Peyer's patch (tissue), 4 donors: ENCODE measurements around the gene RNU1-2.
"Not testable (repeated sequence)": the region's sequence is repeated elsewhere in the genome, so short reads cannot be mapped to it uniquely, and the experiment has no call there.

ENCODE experiments used
- POLR2A ChIP-seq, 2 donors: fragments of 450-650 bp; IDR thresholded peaks; one replicate each; pipeline ENCODE4 v1.5.1; 2017; ENCODE audit warnings: antibody characterized with exemption in 2 of 2, mild to moderate bottlenecking in 2 of 2, moderate library complexity in 2 of 2
- TF ChIP-seq, protein P1 (sequence below), 6 experiments: fragments of 450-650 bp in 4 of 6; fragments of 200-600 bp in 2 of 6; sonication (generic) in 1 of 6; IDR thresholded peaks; one replicate each; pipeline ENCODE4 v1.5.1; 2017 to 2019; ENCODE audit warnings: antibody characterized with exemption in 6 of 6, mild to moderate bottlenecking in 3 of 6, moderate library complexity in 1 of 6

- TF ChIP-seq, protein P1, sequence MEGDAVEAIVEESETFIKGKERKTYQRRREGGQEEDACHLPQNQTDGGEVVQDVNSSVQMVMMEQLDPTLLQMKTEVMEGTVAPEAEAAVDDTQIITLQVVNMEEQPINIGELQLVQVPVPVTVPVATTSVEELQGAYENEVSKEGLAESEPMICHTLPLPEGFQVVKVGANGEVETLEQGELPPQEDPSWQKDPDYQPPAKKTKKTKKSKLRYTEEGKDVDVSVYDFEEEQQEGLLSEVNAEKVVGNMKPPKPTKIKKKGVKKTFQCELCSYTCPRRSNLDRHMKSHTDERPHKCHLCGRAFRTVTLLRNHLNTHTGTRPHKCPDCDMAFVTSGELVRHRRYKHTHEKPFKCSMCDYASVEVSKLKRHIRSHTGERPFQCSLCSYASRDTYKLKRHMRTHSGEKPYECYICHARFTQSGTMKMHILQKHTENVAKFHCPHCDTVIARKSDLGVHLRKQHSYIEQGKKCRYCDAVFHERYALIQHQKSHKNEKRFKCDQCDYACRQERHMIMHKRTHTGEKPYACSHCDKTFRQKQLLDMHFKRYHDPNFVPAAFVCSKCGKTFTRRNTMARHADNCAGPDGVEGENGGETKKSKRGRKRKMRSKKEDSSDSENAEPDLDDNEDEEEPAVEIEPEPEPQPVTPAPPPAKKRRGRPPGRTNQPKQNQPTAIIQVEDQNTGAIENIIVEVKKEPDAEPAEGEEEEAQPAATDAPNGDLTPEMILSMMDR (IDR thresholded peaks at IDR 0.05), result not testable (repeated sequence)
- not testable (repeated sequence) for TF ChIP-seq POLR2A (IDR thresholded peaks at IDR 0.05)
These were observed 16.3 kb downstream of the RNU1-2 start for GRCh38 chr1:16911851-16912721.
